ENCODE data around the gene CLTCL1. TPM values are rescaled to one million over a fixed set of nuclear protein-coding genes. Genes with fewer than 3 reads are reported as not detected.

Gene CLTCL1
- total and polyA plus RNA-seq, 9 of the 15 experiments (the other 6 are each of a cell fraction or from before 2014, with no cell fraction given), result 1.1 to 11.7 (median 5.0) TPM

DNA sequence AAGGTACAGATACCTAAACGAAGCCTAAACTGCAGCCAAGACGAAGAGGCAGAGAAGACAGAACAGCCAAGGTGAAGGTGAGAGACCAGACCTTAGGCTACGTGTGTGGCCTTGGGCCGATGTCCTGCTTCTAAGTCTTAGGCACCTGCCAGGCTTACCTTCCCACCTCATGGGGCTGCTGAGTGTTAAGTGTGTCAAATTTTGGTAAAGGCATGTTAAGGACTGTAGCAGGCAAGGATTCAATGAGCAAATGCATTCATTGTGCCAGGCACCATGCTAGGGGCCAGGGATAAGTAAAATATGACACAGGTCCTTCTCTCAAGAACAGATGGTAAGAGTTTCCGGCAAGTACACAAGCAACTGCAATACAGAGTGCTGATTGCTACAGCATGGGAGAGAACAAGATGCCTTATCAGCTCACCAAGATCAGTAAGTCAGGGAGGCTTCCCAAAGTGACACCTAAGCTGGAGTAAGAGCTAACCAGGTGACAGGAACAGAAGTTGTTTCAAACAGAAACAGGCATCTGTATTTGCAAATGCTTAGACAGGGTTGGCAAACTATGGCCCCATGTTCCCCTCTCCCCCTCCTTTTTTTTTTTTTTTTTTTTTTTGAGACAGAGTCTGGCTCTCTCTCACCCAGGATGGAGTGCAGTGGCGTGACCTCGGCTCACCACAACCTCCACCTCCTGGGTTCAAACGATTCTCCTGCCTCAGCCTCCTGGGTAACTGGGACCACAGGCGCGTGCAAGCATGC lies 46.7 kb downstream of the CLTCL1 start (continued):
- TF ChIP-seq, protein P1, sequence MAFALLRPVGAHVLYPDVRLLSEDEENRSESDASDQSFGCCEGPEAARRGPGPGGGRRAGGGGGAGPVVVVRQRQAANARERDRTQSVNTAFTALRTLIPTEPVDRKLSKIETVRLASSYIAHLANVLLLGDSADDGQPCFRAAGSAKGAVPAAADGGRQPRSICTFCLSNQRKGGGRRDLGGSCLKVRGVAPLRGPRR (CRISPR knock-in tag; IDR thresholded peaks at IDR 0.05), result peak; percentile 26; the same call in 1 of the 2 replicates
- peak; percentile 90; the same call in 1 of the 2 replicates for TF ChIP-seq ELF4 (CRISPR knock-in tag; IDR thresholded peaks at IDR 0.05)
- 0 out of 2 replicates have a peak, but pooled peaks have one; percentile 36 for TF ChIP-seq GABPB2 (CRISPR knock-in tag; conservative IDR thresholded peaks at IDR 0.05)
- peak; percentile 76 for TF ChIP-seq ZNF384 (IDR thresholded peaks at IDR 0.05; ENCODE audit: low read depth, low read length)
- TF ChIP-seq, protein P2, sequence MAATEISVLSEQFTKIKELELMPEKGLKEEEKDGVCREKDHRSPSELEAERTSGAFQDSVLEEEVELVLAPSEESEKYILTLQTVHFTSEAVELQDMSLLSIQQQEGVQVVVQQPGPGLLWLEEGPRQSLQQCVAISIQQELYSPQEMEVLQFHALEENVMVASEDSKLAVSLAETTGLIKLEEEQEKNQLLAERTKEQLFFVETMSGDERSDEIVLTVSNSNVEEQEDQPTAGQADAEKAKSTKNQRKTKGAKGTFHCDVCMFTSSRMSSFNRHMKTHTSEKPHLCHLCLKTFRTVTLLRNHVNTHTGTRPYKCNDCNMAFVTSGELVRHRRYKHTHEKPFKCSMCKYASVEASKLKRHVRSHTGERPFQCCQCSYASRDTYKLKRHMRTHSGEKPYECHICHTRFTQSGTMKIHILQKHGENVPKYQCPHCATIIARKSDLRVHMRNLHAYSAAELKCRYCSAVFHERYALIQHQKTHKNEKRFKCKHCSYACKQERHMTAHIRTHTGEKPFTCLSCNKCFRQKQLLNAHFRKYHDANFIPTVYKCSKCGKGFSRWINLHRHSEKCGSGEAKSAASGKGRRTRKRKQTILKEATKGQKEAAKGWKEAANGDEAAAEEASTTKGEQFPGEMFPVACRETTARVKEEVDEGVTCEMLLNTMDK (IDR thresholded peaks at IDR 0.05; ENCODE audit: borderline replicate concordance, insufficient read depth, low read depth, low read length, poor library complexity, severe bottlenecking), result no peak
- TF ChIP-seq SOX6 (IDR thresholded peaks at IDR 0.05), result peak; percentile 32; the same call in 1 of the 2 replicates
- peak; percentile 20; the same call in 1 of the 2 replicates for TF ChIP-seq ZNF239 (CRISPR knock-in tag; IDR thresholded peaks at IDR 0.05)
- peak; percentile 22; the same call in 1 of the 2 replicates for TF ChIP-seq EP300 (IDR thresholded peaks at IDR 0.05; ENCODE audit: low read length)
- TF ChIP-seq, protein P3, sequence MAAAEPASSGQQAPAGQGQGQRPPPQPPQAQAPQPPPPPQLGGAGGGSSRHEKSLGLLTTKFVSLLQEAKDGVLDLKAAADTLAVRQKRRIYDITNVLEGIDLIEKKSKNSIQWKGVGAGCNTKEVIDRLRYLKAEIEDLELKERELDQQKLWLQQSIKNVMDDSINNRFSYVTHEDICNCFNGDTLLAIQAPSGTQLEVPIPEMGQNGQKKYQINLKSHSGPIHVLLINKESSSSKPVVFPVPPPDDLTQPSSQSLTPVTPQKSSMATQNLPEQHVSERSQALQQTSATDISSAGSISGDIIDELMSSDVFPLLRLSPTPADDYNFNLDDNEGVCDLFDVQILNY (CRISPR knock-in tag; IDR thresholded peaks at IDR 0.05), result no peak
- TF ChIP-seq WHSC1 (IDR thresholded peaks at IDR 0.05; ENCODE audit: low read length), result peak; percentile 75
- TF ChIP-seq, protein P4, sequence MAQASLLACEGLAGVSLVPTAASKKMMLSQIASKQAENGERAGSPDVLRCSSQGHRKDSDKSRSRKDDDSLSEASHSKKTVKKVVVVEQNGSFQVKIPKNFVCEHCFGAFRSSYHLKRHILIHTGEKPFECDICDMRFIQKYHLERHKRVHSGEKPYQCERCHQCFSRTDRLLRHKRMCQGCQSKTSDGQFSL (CRISPR knock-in tag; IDR thresholded peaks at IDR 0.05), result no peak
- TF ChIP-seq, protein P4 (tag; IDR thresholded peaks at IDR 0.05), result 0 out of 4 replicates have a peak, but pooled peaks of 1 of the 2 experiments have one; percentile 4
- no peak for TF ChIP-seq ZNF184 (CRISPR knock-in tag; IDR thresholded peaks at IDR 0.05)
- TF ChIP-seq ZNF263 (CRISPR knock-in tag; IDR thresholded peaks at IDR 0.05; ENCODE audit: borderline replicate concordance), result peak; percentile 45; the same call in 1 of the 2 replicates
- TF ChIP-seq, protein P5, sequence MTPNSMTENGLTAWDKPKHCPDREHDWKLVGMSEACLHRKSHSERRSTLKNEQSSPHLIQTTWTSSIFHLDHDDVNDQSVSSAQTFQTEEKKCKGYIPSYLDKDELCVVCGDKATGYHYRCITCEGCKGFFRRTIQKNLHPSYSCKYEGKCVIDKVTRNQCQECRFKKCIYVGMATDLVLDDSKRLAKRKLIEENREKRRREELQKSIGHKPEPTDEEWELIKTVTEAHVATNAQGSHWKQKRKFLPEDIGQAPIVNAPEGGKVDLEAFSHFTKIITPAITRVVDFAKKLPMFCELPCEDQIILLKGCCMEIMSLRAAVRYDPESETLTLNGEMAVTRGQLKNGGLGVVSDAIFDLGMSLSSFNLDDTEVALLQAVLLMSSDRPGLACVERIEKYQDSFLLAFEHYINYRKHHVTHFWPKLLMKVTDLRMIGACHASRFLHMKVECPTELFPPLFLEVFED (CRISPR knock-in tag; conservative IDR thresholded peaks at IDR 0.05), result 0 out of 2 replicates have a peak, but pooled peaks have one; percentile 66
- TF ChIP-seq DPF2 (IDR thresholded peaks at IDR 0.05), result peak; percentile 66; the same call in 1 of the 2 replicates
- TF ChIP-seq, protein P6, sequence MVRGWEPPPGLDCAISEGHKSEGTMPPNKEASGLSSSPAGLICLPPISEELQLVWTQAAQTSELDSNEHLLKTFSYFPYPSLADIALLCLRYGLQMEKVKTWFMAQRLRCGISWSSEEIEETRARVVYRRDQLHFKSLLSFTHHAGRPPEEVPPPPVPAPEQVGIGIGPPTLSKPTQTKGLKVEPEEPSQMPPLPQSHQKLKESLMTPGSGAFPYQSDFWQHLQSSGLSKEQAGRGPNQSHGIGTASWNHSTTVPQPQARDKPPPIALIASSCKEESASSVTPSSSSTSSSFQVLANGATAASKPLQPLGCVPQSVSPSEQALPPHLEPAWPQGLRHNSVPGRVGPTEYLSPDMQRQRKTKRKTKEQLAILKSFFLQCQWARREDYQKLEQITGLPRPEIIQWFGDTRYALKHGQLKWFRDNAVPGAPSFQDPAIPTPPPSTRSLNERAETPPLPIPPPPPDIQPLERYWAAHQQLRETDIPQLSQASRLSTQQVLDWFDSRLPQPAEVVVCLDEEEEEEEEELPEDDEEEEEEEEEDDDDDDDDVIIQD (CRISPR knock-in tag; IDR thresholded peaks at IDR 0.05), result peak; percentile 62; the same call in 1 of the 2 replicates
- no peak for TF ChIP-seq YBX1 (IDR thresholded peaks at IDR 0.05)
- TF ChIP-seq, protein P7, sequence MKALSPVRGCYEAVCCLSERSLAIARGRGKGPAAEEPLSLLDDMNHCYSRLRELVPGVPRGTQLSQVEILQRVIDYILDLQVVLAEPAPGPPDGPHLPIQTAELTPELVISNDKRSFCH (CRISPR knock-in tag; IDR thresholded peaks at IDR 0.05), result no peak
- TF ChIP-seq, protein P7 (tag; IDR thresholded peaks at IDR 0.05), result peak; percentile 82
